Mesodermal cell (in vitro differentiated cells): ENCODE results near the gene ZEB2.

Source experiments
- H3K27ac ChIP-seq: 2 replicates; pipeline ENCODE4 v1.7.0; 2013; ENCODE audit warnings: mild to moderate bottlenecking, low read depth, low read length, moderate library complexity; ENCODE audit not compliant: severe bottlenecking
- H3K36me3 ChIP-seq: 2 replicates; pipeline ENCODE4 v1.7.1; 2013; ENCODE audit warnings: mild to moderate bottlenecking, low read length, moderate library complexity; ENCODE audit not compliant: control insufficient read depth, insufficient read depth
- H3K4me1 ChIP-seq: one replicate; pipeline ENCODE4 v1.7.1; 2013; ENCODE audit warnings: mild to moderate bottlenecking, low read length; ENCODE audit not compliant: insufficient read depth, control insufficient read depth, poor library complexity, severe bottlenecking
- H3K4me3 ChIP-seq: 2 replicates; pipeline ENCODE4 v1.7.0; 2013; ENCODE audit warnings: low read length, control low read depth, mild to moderate bottlenecking; ENCODE audit not compliant: insufficient read depth, poor library complexity, severe bottlenecking; ENCODE audit errors: extremely low read depth
- H3K9me3 ChIP-seq: 2 replicates; pipeline ENCODE4 v1.7.1; 2013; ENCODE audit warnings: mild to moderate bottlenecking, low read length, moderate library complexity; ENCODE audit not compliant: control insufficient read depth
- WGBS, 2 experiments: methylation state at CpG; one replicate each; pipeline ENCODE4 v1.1.5; 2013; ENCODE audit warnings: missing lambda C conversion rate in 2 of 2; ENCODE audit not compliant: insufficient coverage in 2 of 2; 5-methylcytosine and 5-hydroxymethylcytosine counted together

The ZEB2 gene

GRCh38 chr2:144477957-144478311 is 42.0 kb downstream of the ZEB2 start:
- H3K4me3 ChIP-seq, result no peak overlapping the region
- 95 to 97% methylated on average over 3 to 5 of the region's 7 CpGs for WGBS, 2 experiments
- H3K4me1 ChIP-seq, result peaks cover 60% of the 10 kb centered on the region
- no peak overlapping the region for H3K27ac ChIP-seq
- H3K9me3 ChIP-seq, result no peaks in the 10 kb centered on the region
- peaks cover 66% of the 10 kb centered on the region for H3K36me3 ChIP-seq

DNA sequence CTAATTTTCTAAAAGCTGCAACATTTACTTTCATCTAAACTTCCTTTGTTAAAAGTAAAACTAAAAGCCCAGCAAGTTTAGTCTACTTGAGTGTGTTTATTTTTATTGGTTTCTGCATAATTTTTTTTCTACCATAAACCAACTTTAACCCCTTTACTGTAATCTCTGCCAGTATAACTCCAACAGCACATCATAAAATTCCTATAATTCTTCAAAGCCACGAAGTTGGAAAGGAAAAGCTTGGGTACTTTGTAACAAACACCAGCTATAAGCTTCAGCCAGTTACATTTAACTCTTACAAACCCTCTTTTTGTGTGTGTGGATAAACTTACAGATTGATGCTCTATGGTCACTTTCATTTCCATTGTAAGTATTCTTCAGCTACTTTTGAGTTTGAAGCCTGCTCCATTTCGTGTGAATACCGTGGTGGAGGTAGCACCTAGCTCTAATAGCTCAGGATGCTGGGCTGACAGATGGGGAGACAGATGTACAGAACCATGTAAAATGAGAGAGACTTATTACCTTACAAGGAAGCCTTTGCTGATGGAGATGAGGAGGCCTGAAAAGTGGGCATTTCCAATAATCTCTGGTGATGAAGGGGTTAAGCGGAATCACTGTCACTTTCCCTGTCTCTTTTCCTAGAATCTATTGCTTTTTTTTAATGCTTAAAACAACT is 42.5 kb downstream of the ZEB2 start:
- Histone ChIP-seq H3K4me1 (peaks cover 57% of the 10 kb centered on the region), H3K36me3 (peaks cover 66% of the 10 kb centered on the region), H3K9me3 (no peaks in the 10 kb centered on the region), H3K4me3 (no peak overlapping the region), H3K27ac (no peak overlapping the region)
- 86% methylated on average over 2 of the region's 4 CpGs; no CpG with 5 or more reads in 1 of the 2 experiments for WGBS, 2 experiments

- Histone ChIP-seq H3K36me3 (peaks cover 65% of the 10 kb centered on the region), H3K9me3 (no peaks in the 10 kb centered on the region), H3K27ac (no peak overlapping the region), H3K4me3 (no peak overlapping the region), H3K4me1 (peaks cover 54% of the 10 kb centered on the region)
- 86 to 100% methylated on average over 1 of the region's 1 CpG for WGBS, 2 experiments
These were observed 43.2 kb downstream of the ZEB2 start for GRCh38 chr2:144476682-144477081.

- 100% methylated on average over 3 to 4 of the region's 6 CpGs for WGBS, 2 experiments
- Histone ChIP-seq H3K4me1 (peaks cover 56% of the 10 kb centered on the region), H3K36me3 (peaks cover 62% of the 10 kb centered on the region), H3K27ac (no peak overlapping the region), H3K4me3 (no peak overlapping the region), H3K9me3 (no peaks in the 10 kb centered on the region)
These were observed 44.2 kb downstream of the ZEB2 start for GRCh38 chr2:144475569-144476275.

GRCh38 chr2:144475044-144475443 is 44.9 kb downstream of the ZEB2 start:
- Histone ChIP-seq H3K9me3 (no peaks in the 10 kb centered on the region), H3K4me1 (peaks cover 53% of the 10 kb centered on the region), H3K4me3 (no peak overlapping the region), H3K27ac (no peak overlapping the region), H3K36me3 (peaks cover 58% of the 10 kb centered on the region)
- WGBS, 2 experiments, result no CpG with 5 or more reads among the region's 2 CpGs

- Histone ChIP-seq H3K27ac (peak overlapping the region; percentile 11), H3K4me3 (no peak overlapping the region), H3K9me3 (no peaks in the 10 kb centered on the region), H3K36me3 (peaks cover 56% of the 10 kb centered on the region), H3K4me1 (peaks cover 42% of the 10 kb centered on the region)
- 89 to 95% methylated on average over 5 of the region's 5 CpGs for WGBS, 2 experiments
These were observed 45.9 kb downstream of the ZEB2 start for GRCh38 chr2:144474017-144474416.

GRCh38 chr2:144472911-144473310 is 47.0 kb downstream of the ZEB2 start:
- H3K4me1 ChIP-seq, result peaks cover 43% of the 10 kb centered on the region
- H3K27ac ChIP-seq, result no peak overlapping the region

GRCh38 chr2:144472046-144472412 is 47.9 kb downstream of the ZEB2 start:
- H3K4me1 ChIP-seq, result peaks cover 48% of the 10 kb centered on the region
- H3K9me3 ChIP-seq, result no peaks in the 10 kb centered on the region
- peaks cover 63% of the 10 kb centered on the region for H3K36me3 ChIP-seq
- H3K4me3 ChIP-seq, result no peak overlapping the region
- no peak overlapping the region for H3K27ac ChIP-seq
- WGBS, 2 experiments, result 80 to 100% methylated on average over 1 of the region's 2 CpGs

More at GRCh38 chr2:144472911-144473310, 47.0 kb downstream of the ZEB2 start:
- Histone ChIP-seq H3K4me3 (no peak overlapping the region), H3K9me3 (no peaks in the 10 kb centered on the region), H3K36me3 (peaks cover 62% of the 10 kb centered on the region)
- WGBS, 2 experiments, result 78 to 94% methylated on average over 2 of the region's 2 CpGs

GRCh38 chr2:144471305-144472045 is 48.4 kb downstream of the ZEB2 start:
- Histone ChIP-seq H3K9me3 (no peaks in the 10 kb centered on the region), H3K36me3 (peaks cover 67% of the 10 kb centered on the region), H3K27ac (peak overlapping the region; percentile 52), H3K4me3 (no peak overlapping the region), H3K4me1 (peaks cover 43% of the 10 kb centered on the region)
- WGBS, 2 experiments, result no CpG with 5 or more reads among the region's 2 CpGs

GRCh38 chr2:144470816-144471215 is 49.1 kb downstream of the ZEB2 start:
- Histone ChIP-seq H3K4me1 (peaks cover 38% of the 10 kb centered on the region), H3K4me3 (no peak overlapping the region), H3K27ac (no peak overlapping the region), H3K36me3 (peaks cover 65% of the 10 kb centered on the region), H3K9me3 (no peaks in the 10 kb centered on the region)
- 92% methylated on average over 2 of the region's 3 CpGs; no CpG with 5 or more reads in 1 of the 2 experiments for WGBS, 2 experiments
